Hematopoietic multipotent progenitor cell treated with erythropoietin and hydrocortisone succinate and interleukin-3 and kit ligand, for 4 days (in vitro differentiated cells): ENCODE results near the gene PHOX2B.

ENCODE experiments used
- DNase-seq: peaks from one replicate; pipeline ENCODE4 v3.0.0-alpha.2; 2015

PHOX2B gene

DNA sequence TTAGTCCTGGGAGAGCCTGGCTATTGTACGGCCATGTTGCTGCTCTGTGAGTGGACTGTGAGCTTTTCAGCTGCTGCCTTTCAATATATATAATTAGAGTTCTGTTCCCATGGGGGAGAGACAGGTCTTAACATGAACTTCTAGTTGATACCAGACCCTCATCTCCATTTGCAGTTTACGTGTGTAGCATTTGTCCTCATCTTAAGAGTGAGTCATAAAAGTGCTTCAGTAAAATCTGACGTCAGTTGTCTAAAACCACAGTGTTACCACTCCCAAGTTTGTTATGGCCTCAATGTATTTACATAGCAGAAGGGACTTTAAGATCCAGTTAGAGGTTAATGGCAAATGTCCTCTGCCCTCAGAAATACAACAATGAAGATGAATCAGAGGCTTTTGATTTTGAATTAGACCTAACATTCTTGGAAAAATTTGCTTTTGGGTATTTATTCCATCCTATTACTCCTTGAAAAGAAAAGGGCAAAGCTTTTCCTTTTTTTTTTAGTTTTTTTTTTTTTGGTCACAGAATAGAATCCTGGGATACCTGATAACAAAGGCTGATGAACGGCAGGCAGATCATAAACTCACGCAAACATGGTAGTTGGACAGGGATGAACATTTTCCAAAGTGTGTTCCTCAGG, 38.6 kb downstream of the PHOX2B start:
- DNase-seq = no peak

DNA sequence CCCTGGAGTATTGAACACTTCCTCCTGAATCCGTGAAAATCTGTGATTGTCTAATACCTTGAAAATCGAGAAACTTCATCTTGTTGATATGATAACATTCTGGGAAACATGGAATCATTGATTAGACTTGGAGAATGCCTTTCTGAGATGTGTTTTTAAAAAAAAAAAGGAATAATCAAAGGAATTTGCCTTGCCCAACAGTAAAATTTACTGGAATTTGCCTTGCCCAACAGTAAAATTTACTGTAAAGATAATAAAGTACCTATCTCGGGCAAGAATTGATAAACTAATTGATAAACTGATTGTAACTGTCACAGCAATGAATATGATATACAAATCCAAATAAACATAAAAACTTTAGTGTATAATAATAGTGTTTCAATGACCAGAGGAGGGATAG, 44.7 kb downstream of the PHOX2B start:
- no peak for DNase-seq

DNA sequence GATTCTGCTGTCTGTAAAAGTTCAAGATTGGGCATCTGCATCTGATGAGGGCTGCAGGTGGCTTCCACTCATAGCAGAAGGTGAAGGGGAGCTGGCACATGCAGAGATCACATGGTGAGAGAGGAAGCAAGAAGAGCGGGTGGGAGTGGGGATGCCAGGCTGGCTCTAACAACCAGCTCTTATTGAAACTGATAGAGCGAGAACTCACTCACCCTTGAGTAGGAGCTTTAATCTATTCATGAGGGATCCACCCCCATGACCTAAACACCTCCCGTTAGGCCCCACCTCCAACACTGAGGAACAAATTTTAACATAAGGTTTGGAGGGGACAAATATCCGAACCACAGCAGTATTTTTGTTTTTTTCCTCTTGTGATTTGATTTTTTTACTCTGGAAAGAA, 45.8 kb downstream of the PHOX2B start:
- no peak for DNase-seq

- DNase-seq = no peak
Measured at GRCh38 chr4:41701983-41702382, 46.5 kb downstream of the PHOX2B start.

- DNase-seq = no peak
Measured at GRCh38 chr4:41696763-41697162, 51.8 kb downstream of the PHOX2B start.

GRCh38 chr4:41696131-41696530, 52.4 kb downstream of the PHOX2B start:
- no peak for DNase-seq
